Neuronal stem cell (in vitro differentiated cells): ENCODE data around the gene FGL2.
"Not testable (repeated sequence)": the region's sequence is repeated elsewhere in the genome, so short reads cannot be mapped to it uniquely, and the experiment has no call there.

Experiments
- DNase-seq: peaks from one replicate; pipeline ENCODE4 v3.0.0-alpha.2; 2013; ENCODE audit warnings: low spot score
- H2AFZ ChIP-seq: one replicate; pipeline ENCODE4 v1.6.1; 2013; ENCODE audit warnings: mild to moderate bottlenecking, low read length, inconsistent platforms
- H2AK5ac ChIP-seq: 2 replicates; pipeline ENCODE4 v1.6.1; 2013; ENCODE audit warnings: low read depth, mild to moderate bottlenecking, inconsistent platforms, low read length, moderate library complexity, mixed read lengths
- H2BK120ac ChIP-seq: 2 replicates; pipeline ENCODE4 v1.6.1; 2013; ENCODE audit warnings: low read depth, mild to moderate bottlenecking, inconsistent platforms, low read length, moderate library complexity, mixed read lengths
- H2BK12ac ChIP-seq: one replicate; pipeline ENCODE4 v1.6.1; 2013; ENCODE audit warnings: low read length, inconsistent platforms
- H2BK15ac ChIP-seq: 2 replicates; pipeline ENCODE4 v1.6.1; 2013; ENCODE audit warnings: mild to moderate bottlenecking, low read length, inconsistent platforms, mixed read lengths
- H2BK5ac ChIP-seq: one replicate; pipeline ENCODE4 v1.6.1; 2013; ENCODE audit warnings: inconsistent platforms, mild to moderate bottlenecking, low read length, moderate library complexity
- H3K14ac ChIP-seq: one replicate; pipeline ENCODE4 v1.6.1; 2013; ENCODE audit warnings: low read length, inconsistent platforms
- H3K18ac ChIP-seq: 2 replicates; pipeline ENCODE4 v1.6.1; 2013; ENCODE audit warnings: low read length, inconsistent platforms
- H3K23ac ChIP-seq: 2 replicates; pipeline ENCODE4 v1.6.1; 2013; ENCODE audit warnings: low read depth, mild to moderate bottlenecking, mixed read lengths, low read length, inconsistent platforms; ENCODE audit not compliant: poor library complexity
- H3K27ac ChIP-seq: replicated peaks from 3 replicates; pipeline ENCODE4 v1.5.1; 2013; ENCODE audit warnings: low read length, inconsistent platforms
- H3K27me3 ChIP-seq, 3 experiments: 2 replicates each; pipeline ENCODE4 v1.6.1; 2013; ENCODE audit warnings: low read length in 3 of 3, mild to moderate bottlenecking in 2 of 3, inconsistent platforms in 1 of 3, low read depth in 1 of 3, mixed read lengths in 1 of 3, moderate library complexity in 1 of 3; ENCODE audit not compliant: control insufficient read depth in 3 of 3, insufficient read depth in 3 of 3
- H3K36me3 ChIP-seq, 2 donors: replicated peaks in 1 of 2; 2 replicates each; pipeline ENCODE4 v1.6.1; 2013; ENCODE audit warnings: low read length in 2 of 2; ENCODE audit not compliant: control insufficient read depth in 2 of 2, insufficient read depth in 2 of 2
- H3K4ac ChIP-seq: 2 replicates; pipeline ENCODE4 v1.6.1; 2013; ENCODE audit warnings: inconsistent platforms, mild to moderate bottlenecking, low read length, moderate library complexity
- H3K4me1 ChIP-seq, 2 donors: 1 replicate in 1 of 2; 2 replicates in 1 of 2; pipeline ENCODE4 v1.6.1; 2013; ENCODE audit warnings: low read length in 2 of 2, low read depth in 1 of 2; ENCODE audit not compliant: control insufficient read depth in 2 of 2, insufficient read depth in 1 of 2
- H3K4me2 ChIP-seq: one replicate; pipeline ENCODE4 v1.6.1; 2013; ENCODE audit warnings: mild to moderate bottlenecking, low read length, inconsistent platforms; ENCODE audit not compliant: insufficient read depth, poor library complexity, severe bottlenecking
- H3K4me3 ChIP-seq, 2 donors: 2 replicates each; pipeline ENCODE4 v1.5.1; 2013; ENCODE audit warnings: low read length in 2 of 2, mild to moderate bottlenecking in 2 of 2, inconsistent platforms in 1 of 2, moderate library complexity in 1 of 2
- H3K79me1 ChIP-seq: one replicate; pipeline ENCODE4 v1.6.1; 2013; ENCODE audit warnings: low read depth, mild to moderate bottlenecking, inconsistent platforms, low read length, moderate library complexity
- H3K9ac ChIP-seq: one replicate; pipeline ENCODE4 v1.6.1; 2013; ENCODE audit warnings: mild to moderate bottlenecking, low read depth, low read length, inconsistent platforms; ENCODE audit not compliant: poor library complexity
- H3K9me3 ChIP-seq, 2 donors: replicated peaks in 1 of 2; 2 replicates each; pipeline versions ENCODE3 to v1.6.1; 2013; ENCODE audit warnings: low read length in 2 of 2, mild to moderate bottlenecking in 2 of 2, inconsistent platforms in 1 of 2, low read depth in 1 of 2, mixed read lengths in 1 of 2, moderate library complexity in 1 of 2; ENCODE audit not compliant: control insufficient read depth in 2 of 2, insufficient read depth in 1 of 2
- H4K8ac ChIP-seq: one replicate; pipeline ENCODE4 v1.6.1; 2013; ENCODE audit warnings: low read depth, mild to moderate bottlenecking, inconsistent platforms, low read length, moderate library complexity
- H4K91ac ChIP-seq: one replicate; pipeline ENCODE4 v1.6.1; 2013; ENCODE audit warnings: low read length, low read depth, mild to moderate bottlenecking, inconsistent platforms; ENCODE audit not compliant: poor library complexity
- WGBS, 2 donors: extraction: QIAGEN DNeasy Blood & Tissue Kit; methylation state at CpG; one replicate each; pipeline ENCODE4 v1.1.7; 2013; ENCODE audit warnings: missing lambda C conversion rate in 2 of 2, mixed read lengths in 1 of 2; ENCODE audit not compliant: insufficient read length in 2 of 2, insufficient replicate concordance in 1 of 2; ENCODE audit errors: extremely low coverage in 2 of 2; 5-methylcytosine and 5-hydroxymethylcytosine counted together

The FGL2 gene

GRCh38 chr7:77222819-77223218 is 23.2 kb upstream of the FGL2 start:
- Histone ChIP-seq H3K79me1 (no peaks in the 10 kb centered on the region), H3K4me1 (peaks cover 2 to 4% of the 10 kb centered on the region in 2 donors), H3K9ac (no peak overlapping the region), H3K14ac (no peak overlapping the region), H3K9me3 (peaks cover 0 to 8% of the 10 kb centered on the region in 2 donors), H3K36me3 (no peaks in the 10 kb centered on the region), H3K18ac (no peak overlapping the region), H3K4ac (no peak overlapping the region), H2AK5ac (no peak overlapping the region), H2AFZ (no peak overlapping the region), H3K27ac (no peak overlapping the region), H3K27me3 (no peaks in the 10 kb centered on the region), H2BK5ac (no peak overlapping the region), H3K4me2 (no peak overlapping the region), H4K91ac (no peak overlapping the region), H2BK12ac (no peak overlapping the region), H4K8ac (no peak overlapping the region), H2BK15ac (no peak overlapping the region), H3K4me3 (no peak overlapping the region), H2BK120ac (no peak overlapping the region), H3K23ac (no peak overlapping the region)
- no peak for DNase-seq
- WGBS, 2 donors: no CpG with 5 or more reads among the region's 4 CpGs

GRCh38 chr7:77222065-77222464 is 22.4 kb upstream of the FGL2 start:
- no peak overlapping the region for H2BK15ac ChIP-seq
- H2BK12ac ChIP-seq: no peak overlapping the region
- no peaks in the 10 kb centered on the region for H3K27me3 ChIP-seq
- no peak overlapping the region for H3K4me3 ChIP-seq
- H3K9me3 ChIP-seq: peaks cover 0 to 8% of the 10 kb centered on the region in 2 donors
- H3K27ac ChIP-seq: no peak overlapping the region
- no peak overlapping the region for H3K14ac ChIP-seq
- no peak overlapping the region for H4K8ac ChIP-seq
- H2BK120ac ChIP-seq: no peak overlapping the region
- H4K91ac ChIP-seq: no peak overlapping the region
- H3K23ac ChIP-seq: no peak overlapping the region
- no peak overlapping the region for H3K9ac ChIP-seq
- H3K4me1 ChIP-seq: peaks cover 2 to 4% of the 10 kb centered on the region in 2 donors
- H2BK5ac ChIP-seq: no peak overlapping the region
- H2AFZ ChIP-seq: no peak overlapping the region
- no peaks in the 10 kb centered on the region for H3K79me1 ChIP-seq
- H3K4ac ChIP-seq: no peak overlapping the region
- no peak for DNase-seq
- H3K36me3 ChIP-seq: no peaks in the 10 kb centered on the region
- no peak overlapping the region for H3K4me2 ChIP-seq
- WGBS, 2 donors: no CpG with 5 or more reads among the region's 4 CpGs
- no peak overlapping the region for H3K18ac ChIP-seq
- no peak overlapping the region for H2AK5ac ChIP-seq

DNA sequence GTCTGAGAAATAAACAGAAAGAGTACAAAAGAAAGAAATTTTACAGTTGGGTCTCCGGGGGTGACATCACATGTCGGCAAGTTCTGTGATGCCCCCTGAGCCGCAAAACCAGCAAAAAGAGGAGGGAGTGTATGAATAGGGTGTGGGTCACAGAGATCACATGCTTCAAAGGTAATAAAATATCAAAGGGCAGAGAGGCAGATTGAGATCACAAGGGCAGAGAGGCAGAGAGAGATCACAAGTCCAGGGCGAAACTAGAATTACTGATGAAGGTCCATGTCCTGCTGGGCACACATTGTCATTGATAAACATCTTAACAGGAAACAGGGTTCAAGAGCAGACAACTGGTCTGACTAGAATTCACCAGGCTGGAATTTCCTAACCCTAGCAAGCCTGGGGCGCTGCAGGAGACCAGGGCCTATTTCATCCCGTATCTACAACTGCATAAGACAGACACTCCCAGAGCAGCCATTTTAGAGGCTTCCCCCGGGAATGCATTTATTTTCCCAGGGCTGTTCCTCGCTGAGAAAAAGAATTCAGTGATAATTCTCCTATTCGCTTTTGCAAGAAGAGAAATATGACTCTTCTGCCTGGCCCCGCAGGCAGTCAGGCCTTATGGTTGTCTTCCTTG is 20.2 kb upstream of the FGL2 start:
- not testable (repeated sequence) for H3K14ac ChIP-seq, H3K4me3 ChIP-seq, H2AFZ ChIP-seq, H2BK15ac ChIP-seq, H2BK12ac ChIP-seq, DNase-seq, H3K4me1 ChIP-seq, H2BK5ac ChIP-seq, H4K8ac ChIP-seq, H3K18ac ChIP-seq, H3K79me1 ChIP-seq, H3K4ac ChIP-seq, H3K23ac ChIP-seq, H3K4me2 ChIP-seq, H2AK5ac ChIP-seq, H4K91ac ChIP-seq, H3K9ac ChIP-seq, H2BK120ac ChIP-seq, H3K36me3 ChIP-seq, H3K27ac ChIP-seq, H3K9me3 ChIP-seq, H3K27me3 ChIP-seq
- no CpG with 5 or more reads among the region's 10 CpGs for WGBS, 2 donors

DNA sequence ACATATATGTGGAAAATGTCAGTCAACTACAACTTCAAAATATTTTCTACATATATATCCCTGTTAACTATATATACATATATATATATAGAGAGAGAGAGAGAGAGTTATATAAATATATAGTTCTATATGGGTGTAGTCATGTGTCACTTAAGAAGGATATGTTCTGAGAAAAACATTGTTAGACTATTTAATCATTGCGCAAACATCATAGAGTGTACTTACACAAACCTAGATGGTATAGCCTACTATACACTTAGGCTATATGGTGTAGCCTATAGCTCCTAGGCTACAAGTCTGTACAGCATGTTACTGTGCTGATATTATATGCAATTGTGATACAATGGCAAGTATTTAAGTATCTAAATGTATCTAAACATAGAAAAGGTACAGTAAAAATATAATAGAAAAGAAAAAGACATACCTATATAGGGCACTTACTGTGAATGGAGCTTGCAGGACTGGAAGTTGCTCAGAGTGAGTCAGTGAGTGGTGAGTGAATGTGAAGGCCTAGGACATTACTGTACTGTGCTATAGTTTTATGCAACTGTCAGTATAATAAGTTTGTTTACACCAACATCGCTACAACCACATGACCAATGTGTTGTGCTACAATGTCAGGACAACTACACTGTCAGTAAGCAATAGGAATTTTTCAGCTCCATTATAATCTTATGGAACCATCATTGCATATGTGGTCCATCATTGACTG is 18.0 kb upstream of the FGL2 start:
- Histone ChIP-seq H3K9ac (no peak overlapping the region), H3K14ac (no peak overlapping the region), H3K18ac (no peak overlapping the region), H2BK15ac (no peak overlapping the region), H3K27ac (no peak overlapping the region), H2AFZ (no peak overlapping the region), H3K23ac (no peak overlapping the region), H2AK5ac (no peak overlapping the region), H4K91ac (no peak overlapping the region), H3K4me1 (no peaks in the 10 kb centered on the region), H3K9me3 (peaks cover 0 to 11% of the 10 kb centered on the region in 2 donors), H4K8ac (no peak overlapping the region), H3K4me3 (no peak overlapping the region), H3K36me3 (no peaks in the 10 kb centered on the region), H2BK5ac (no peak overlapping the region), H3K27me3 (no peaks in the 10 kb centered on the region), H2BK12ac (no peak overlapping the region), H2BK120ac (no peak overlapping the region), H3K4ac (no peak overlapping the region), H3K4me2 (no peak overlapping the region), H3K79me1 (no peaks in the 10 kb centered on the region)
- WGBS, 2 donors: no CpG with 5 or more reads among the region's 2 CpGs
- no peak for DNase-seq
